IMR-90 (cell line): ENCODE measurements around the gene OXCT2. TPM values are rescaled to one million over a fixed set of nuclear protein-coding genes. Genes with fewer than 3 reads are reported as not detected.

ENCODE experiments used
- ATAC-seq: fragments of 200-7000 bp; cut with Tn5 transposase; 2 replicates; pipeline ENCODE4 v1.9.1; 2020; ENCODE audit warnings: low read depth, mild to moderate bottlenecking, moderate library complexity
- BruUV-seq: library from RNA; stranded (reverse); fragments of 400-500 nt; replicated peaks from 2 replicates; lab custom pipeline; 2021; lab: Mats Ljungman, UMichigan
- CTCF ChIA-PET: fragments of 300-600 bp; formaldehyde crosslinking; extraction: SDS; loops from one replicate; lab custom pipeline; 2021; ENCODE audit warnings: antibody characterized with exemption; lab: Yijun Ruan, JAX
- POLR2A ChIA-PET: fragments of 300-600 bp; sonication (Branson Sonifier 250); formaldehyde crosslinking; loops from one replicate; lab custom pipeline; 2022; ENCODE audit warnings: antibody characterized with exemption; ENCODE audit not compliant: unreplicated experiment; lab: Charles Lee
- DNase-seq: peaks from one replicate; pipeline ENCODE4 v3.0.0; 2013
- H2AFZ ChIP-seq: replicated peaks from 2 replicates; pipeline ENCODE3; 2013; ENCODE audit warnings: low read length, mild to moderate bottlenecking; ENCODE audit not compliant: poor library complexity
- H2AK5ac ChIP-seq: 2 replicates; pipeline ENCODE4 v1.6.1; 2013; ENCODE audit warnings: low read depth, low read length, inconsistent platforms
- H2AK9ac ChIP-seq: replicated peaks from 2 replicates; pipeline ENCODE3; 2013; ENCODE audit warnings: mild to moderate bottlenecking, low read depth, low read length, moderate library complexity; ENCODE audit not compliant: poor library complexity
- H2BK120ac ChIP-seq: 2 replicates; pipeline ENCODE4 v1.6.1; 2013; ENCODE audit warnings: low read depth, low read length, inconsistent platforms
- H2BK15ac ChIP-seq: 3 replicates; pipeline ENCODE4 v1.6.1; 2013; ENCODE audit warnings: low read depth, low read length, inconsistent platforms
- H2BK20ac ChIP-seq: 2 replicates; pipeline ENCODE4 v1.6.1; 2013; ENCODE audit warnings: low read depth, mild to moderate bottlenecking, inconsistent platforms, low read length, moderate library complexity
- H2BK5ac ChIP-seq: 2 replicates; pipeline ENCODE4 v1.6.1; 2013; ENCODE audit warnings: mild to moderate bottlenecking, low read depth, low read length, inconsistent platforms; ENCODE audit not compliant: poor library complexity, severe bottlenecking
- H3K14ac ChIP-seq: replicated peaks from 2 replicates; pipeline ENCODE4 v1.6.1; 2013; ENCODE audit warnings: low read depth, low read length, inconsistent platforms
- H3K18ac ChIP-seq: 2 replicates; pipeline ENCODE4 v1.6.1; 2013; ENCODE audit warnings: low read depth, low read length, control low read depth
- H3K23ac ChIP-seq: 2 replicates; pipeline ENCODE4 v1.6.1; 2013; ENCODE audit warnings: low read depth, low read length, inconsistent platforms
- H3K27ac ChIP-seq: 2 replicates; pipeline ENCODE4 v1.5.1; 2013; ENCODE audit warnings: mild to moderate bottlenecking, control low read depth, low read length; ENCODE audit not compliant: insufficient read depth
- H3K27me3 ChIP-seq: 2 replicates; pipeline ENCODE4 v1.6.1; 2013; ENCODE audit warnings: low read length; ENCODE audit not compliant: control insufficient read depth, insufficient read depth
- H3K36me3 ChIP-seq: 2 replicates; pipeline ENCODE4 v1.6.1; 2013; ENCODE audit warnings: low read length, mixed read lengths; ENCODE audit not compliant: control insufficient read depth, insufficient read depth
- H3K4ac ChIP-seq: 2 replicates; pipeline ENCODE4 v1.6.1; 2013; ENCODE audit warnings: low read depth, low read length, inconsistent platforms
- H3K4me1 ChIP-seq: 2 replicates; pipeline ENCODE4 v1.6.1; 2013; ENCODE audit warnings: low read length, mixed read lengths; ENCODE audit not compliant: control insufficient read depth, insufficient read depth
- H3K4me2 ChIP-seq: 2 replicates; pipeline ENCODE4 v1.6.1; 2013; ENCODE audit warnings: low read depth, mild to moderate bottlenecking, control low read depth, low read length, moderate library complexity
- H3K4me3 ChIP-seq: 2 replicates; pipeline ENCODE4 v1.5.1; 2013; ENCODE audit warnings: low read depth, mild to moderate bottlenecking, control low read depth, low read length, moderate library complexity; ENCODE audit not compliant: insufficient read depth
- H3K56ac ChIP-seq: 2 replicates; pipeline ENCODE4 v1.6.1; 2013; ENCODE audit warnings: low read length, inconsistent platforms; ENCODE audit not compliant: insufficient read depth; ENCODE audit errors: extremely low read depth
- H3K79me1 ChIP-seq, 2 experiments: 2 replicates each; pipeline ENCODE4 v1.6.1; 2013; ENCODE audit warnings: low read length in 2 of 2, inconsistent platforms in 1 of 2, low read depth in 1 of 2
- H3K9ac ChIP-seq: 2 replicates; pipeline ENCODE4 v1.6.1; 2013; ENCODE audit warnings: low read depth, low read length, control low read depth
- H3K9me1 ChIP-seq: 2 replicates; pipeline ENCODE4 v1.6.1; 2013; ENCODE audit warnings: low read length, inconsistent platforms; ENCODE audit not compliant: insufficient read depth
- H3K9me3 ChIP-seq: 2 replicates; pipeline ENCODE4 v1.6.1; 2013; ENCODE audit warnings: low read length; ENCODE audit not compliant: control insufficient read depth, insufficient read depth
- H4K20me1 ChIP-seq: 2 replicates; pipeline ENCODE4 v1.6.1; 2013; ENCODE audit warnings: low read length, inconsistent platforms; ENCODE audit not compliant: insufficient read depth
- H4K5ac ChIP-seq: 2 replicates; pipeline ENCODE4 v1.6.1; 2013; ENCODE audit warnings: mild to moderate bottlenecking, low read depth, low read length, control low read depth
- H4K8ac ChIP-seq, 2 experiments: 2 replicates each; pipeline ENCODE4 v1.6.1; 2013; ENCODE audit warnings: low read depth in 2 of 2, low read length in 2 of 2, control low read depth in 1 of 2, inconsistent platforms in 1 of 2
- H4K91ac ChIP-seq: 2 replicates; pipeline ENCODE4 v1.6.1; 2013; ENCODE audit warnings: low read depth, low read length, inconsistent platforms; ENCODE audit not compliant: insufficient read depth
- BHLHE40 ChIP-seq: fragments of 150-350 bp; IDR thresholded peaks from 2 replicates; pipeline ENCODE4 v1.6.1; 2016; ENCODE audit warnings: mild to moderate bottlenecking, low read depth, low read length
- CEBPB ChIP-seq: IDR thresholded peaks from 2 replicates; pipeline ENCODE4 v1.6.1; 2012; ENCODE audit warnings: low read depth, low read length, improper control_type of control experiment
- CHD1 ChIP-seq: IDR thresholded peaks from 2 replicates; pipeline ENCODE4 v1.6.1; 2012; ENCODE audit warnings: low read depth, low read length, improper control_type of control experiment
- CTCF ChIP-seq: conservative IDR thresholded peaks from 2 replicates; pipeline ENCODE4 v1.5.1; 2012; ENCODE audit warnings: mild to moderate bottlenecking, low read depth, low read length, improper control_type of control experiment
- FOS ChIP-seq: fragments of 150-350 bp; IDR thresholded peaks from 2 replicates; pipeline ENCODE4 v1.6.1; 2016; ENCODE audit warnings: low read depth, low read length
- MAFK ChIP-seq: IDR thresholded peaks from 2 replicates; pipeline ENCODE4 v1.6.1; 2012; ENCODE audit warnings: low read depth, low read length, improper control_type of control experiment
- MAZ ChIP-seq: IDR thresholded peaks from 2 replicates; pipeline ENCODE4 v1.6.1; 2012; ENCODE audit warnings: low read depth, mild to moderate bottlenecking, low read length, improper control_type of control experiment, moderate library complexity, borderline replicate concordance
- MXI1 ChIP-seq: IDR thresholded peaks from 2 replicates; pipeline ENCODE4 v1.6.1; 2012; ENCODE audit warnings: low read depth, mild to moderate bottlenecking, low read length, moderate library complexity, borderline replicate concordance
- NFE2L2 ChIP-seq: fragments of 150-350 bp; IDR thresholded peaks from 2 replicates; pipeline ENCODE4 v1.6.1; 2016; ENCODE audit warnings: low read depth, mild to moderate bottlenecking, low read length
- POLR2A ChIP-seq: IDR thresholded peaks from 2 replicates; pipeline ENCODE4 v1.6.1; 2012; ENCODE audit warnings: mild to moderate bottlenecking, low read depth, low read length
- RAD21 ChIP-seq: IDR thresholded peaks from 2 replicates; pipeline ENCODE4 v1.6.1; 2012; ENCODE audit warnings: low read length, improper control_type of control experiment
- RCOR1 ChIP-seq: IDR thresholded peaks from 2 replicates; pipeline ENCODE4 v1.6.1; 2012; ENCODE audit warnings: mild to moderate bottlenecking, low read length, improper control_type of control experiment; ENCODE audit not compliant: insufficient replicate concordance
- RFX5 ChIP-seq: IDR thresholded peaks from 2 replicates; pipeline ENCODE4 v1.8.0; 2012; ENCODE audit warnings: low read depth, mild to moderate bottlenecking, low read length, moderate library complexity
- SMC3 ChIP-seq: fragments of 150-350 bp; IDR thresholded peaks from 2 replicates; pipeline ENCODE4 v1.6.1; 2016; ENCODE audit warnings: low read depth, mild to moderate bottlenecking, antibody characterized with exemption, low read length, moderate library complexity
- USF2 ChIP-seq: fragments of 150-350 bp; IDR thresholded peaks from 2 replicates; pipeline ENCODE4 v1.6.1; 2017; ENCODE audit warnings: mild to moderate bottlenecking, antibody characterized with exemption, low read length, low read depth
- WGBS, 2 experiments: methylation state at CpG; one replicate each; pipeline versions ENCODE4 v1.1.5 to v1.1.7; 2013; ENCODE audit warnings: missing lambda C conversion rate in 2 of 2; ENCODE audit not compliant: insufficient read length in 1 of 2; ENCODE audit errors: extremely low coverage in 2 of 2; 5-methylcytosine and 5-hydroxymethylcytosine counted together
- dilution Hi-C: fragments of 300-500 bp; cut with HindIII; formaldehyde crosslinking; loops from one replicate; pipeline ENCODE4 v1.14.3; 2018; ENCODE audit warnings: low sequenced_read_pairs; ENCODE audit not compliant: unreplicated experiment
- in situ Hi-C: fragments of 300-500 bp; cut with MboI; formaldehyde crosslinking; loops from 3 replicates; pipeline ENCODE4 v1.14.3; 2019; ENCODE audit warnings: low sequenced_read_pairs, inconsistent platforms, mixed read lengths
- intact Hi-C: fragments of 100-400 bp; cut with micrococcal nuclease; formaldehyde crosslinking; loops from 2 replicates; pipeline ENCODE4 v1.10.0; 2022
- polyA plus RNA-seq, 3 experiments: library from polyadenylated mRNA; depleted of rRNA; stranded (reverse); fragments of >200 nt; gene quantifications; 2 replicates each; pipeline ENCODE4 v1.2.3, GENCODE V29; 2012; ENCODE audit warnings: low replicate concordance in 1 of 3
- total RNA-seq: library from RNA; depleted of rRNA; stranded (reverse); fragments of >200 nt; gene quantifications from 2 replicates; pipeline ENCODE4 v1.2.3, GENCODE V29; 2012
- TF ChIP-seq, protein P1 (sequence below): fragments of 150-350 bp; IDR thresholded peaks from 2 replicates; pipeline ENCODE4 v1.6.1; 2016; ENCODE audit warnings: low read depth, mild to moderate bottlenecking, low read length, moderate library complexity, borderline replicate concordance

The OXCT2 gene
- total and polyA plus RNA-seq, 2 of the 4 experiments (the other 2 are of a cell fraction), result 0.18 to 0.22 TPM

DNA sequence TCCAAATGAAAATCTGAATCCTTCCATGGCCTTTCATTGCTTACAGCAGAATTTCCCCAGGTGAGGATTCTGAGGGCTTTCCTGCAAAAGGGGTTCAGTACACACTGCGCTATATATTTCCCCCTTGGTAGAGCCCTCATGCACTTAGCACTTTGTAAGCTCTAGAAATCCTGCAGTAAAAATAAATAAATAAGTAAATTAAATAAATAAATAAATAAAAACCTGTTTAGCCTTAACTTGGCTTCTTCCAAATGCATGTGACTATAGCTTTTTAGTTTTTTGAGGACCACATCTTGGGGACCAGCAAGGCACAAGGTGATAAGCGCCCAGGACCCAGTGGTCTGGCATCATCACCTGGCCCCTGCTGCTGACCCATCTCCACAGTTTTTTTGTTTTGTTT, 20.7 kb upstream of the OXCT2 start:
- Histone ChIP-seq H2BK20ac (no peak overlapping the region), H3K79me1 (no peaks in the 10 kb centered on the region), H4K91ac (no peak overlapping the region), H3K27ac (no peak overlapping the region), H4K5ac (no peak overlapping the region), H3K23ac (no peak overlapping the region), H3K9me1 (no peaks in the 10 kb centered on the region), H3K9me3 (no peaks in the 10 kb centered on the region), H2BK15ac (no peak overlapping the region), H2AK9ac (no peak overlapping the region), H3K4me1 (peaks cover 1% of the 10 kb centered on the region; the same call in 1 of the 2 replicates), H3K27me3 (peaks cover 49% of the 10 kb centered on the region), H3K4me3 (no peak overlapping the region), H4K20me1 (no peaks in the 10 kb centered on the region), H2BK120ac (no peak overlapping the region), H3K4me2 (no peak overlapping the region), H2BK5ac (no peak overlapping the region), H3K9ac (no peak overlapping the region), H3K14ac (no peak overlapping the region), H4K8ac (no peak overlapping the region), H3K18ac (no peak overlapping the region), H3K36me3 (no peaks in the 10 kb centered on the region), H3K56ac (no peak overlapping the region), H2AFZ (no peak overlapping the region), H2AK5ac (no peak overlapping the region), H3K4ac (no peak overlapping the region)
- ChIA-PET POLR2A (no interaction called here), CTCF (interaction anchor here (0.6 kb wide), 1 partner anchor 161 kb away, joined by 3 read pairs; no protein-coding TSS in a partner anchor)
- TF ChIP-seq MXI1 (no peak), MAFK (no peak), RCOR1 (no peak), CEBPB (no peak), BHLHE40 (no peak), POLR2A (no peak), CTCF (no peak), RAD21 (no peak), CHD1 (no peak), NFE2L2 (no peak), FOS (no peak), MAZ (no peak), SMC3 (no peak), USF2 (no peak), RFX5 (no peak)
- TF ChIP-seq, protein P1, sequence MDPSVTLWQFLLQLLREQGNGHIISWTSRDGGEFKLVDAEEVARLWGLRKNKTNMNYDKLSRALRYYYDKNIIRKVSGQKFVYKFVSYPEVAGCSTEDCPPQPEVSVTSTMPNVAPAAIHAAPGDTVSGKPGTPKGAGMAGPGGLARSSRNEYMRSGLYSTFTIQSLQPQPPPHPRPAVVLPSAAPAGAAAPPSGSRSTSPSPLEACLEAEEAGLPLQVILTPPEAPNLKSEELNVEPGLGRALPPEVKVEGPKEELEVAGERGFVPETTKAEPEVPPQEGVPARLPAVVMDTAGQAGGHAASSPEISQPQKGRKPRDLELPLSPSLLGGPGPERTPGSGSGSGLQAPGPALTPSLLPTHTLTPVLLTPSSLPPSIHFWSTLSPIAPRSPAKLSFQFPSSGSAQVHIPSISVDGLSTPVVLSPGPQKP, result no peak
- DNase-seq, result no peak
- dilution Hi-C loops, result no loop called here
- in situ Hi-C loops, result no loop called here
- WGBS, 2 experiments, result 100% methylated on average over 1 of the region's 2 CpGs; no CpG with 5 or more reads in 1 of the 2 experiments
- intact Hi-C loops, result no loop called here
- ATAC-seq, result no peak
- BruUV-seq, result no TSS peak
